B cell (primary cell): Measurements from ENCODE around the gene CEP85L. TPM values are rescaled to one million over a fixed set of nuclear protein-coding genes. Genes with fewer than 3 reads are reported as not detected.

ENCODE experiments used
- ATAC-seq: fragments of 200-7000 bp; cut with Tn5 transposase; one replicate; pipeline ENCODE4 v1.10.0; 2021; ENCODE audit warnings: low read depth, mild to moderate bottlenecking, moderate number of reproducible peaks, moderate library complexity
- CTCF ChIA-PET: fragments of 350-600 bp; sonication (Branson Sonifier 250); formaldehyde crosslinking; loops from one replicate; lab custom pipeline; 2021; ENCODE audit warnings: antibody characterized with exemption, inconsistent platforms; lab: Charles Lee
- POLR2A ChIA-PET: fragments of 350-600 bp; sonication (Branson Sonifier 250); formaldehyde crosslinking; loops from one replicate; lab custom pipeline; 2021; ENCODE audit warnings: antibody characterized with exemption; lab: Charles Lee
- DNase-seq: peaks from one replicate; pipeline ENCODE4 v3.0.0; 2013
- H2AFZ ChIP-seq: 2 replicates; pipeline ENCODE4 v1.6.1; 2012; ENCODE audit warnings: mild to moderate bottlenecking, low read depth, low read length; ENCODE audit not compliant: insufficient read depth, poor library complexity, severe bottlenecking
- H3K27ac ChIP-seq, 2 donors: 1 replicate in 1 of 2; 2 replicates in 1 of 2; pipeline ENCODE4 v1.5.1; 2012 to 2013; ENCODE audit warnings: low read length in 2 of 2, mild to moderate bottlenecking in 2 of 2, moderate library complexity in 1 of 2
- H3K27me3 ChIP-seq, 4 experiments: fragments of 200-600 bp in 1 of 4; sonication (generic) in 1 of 4; replicated peaks in 1 of 4; 1 replicate in 2 of 4; 2 replicates in 2 of 4; pipeline versions ENCODE4 v1.6.1 to v1.7.0; 2013 to 2016; ENCODE audit warnings: low read length in 3 of 4, mild to moderate bottlenecking in 2 of 4, mixed read lengths in 1 of 4, moderate library complexity in 1 of 4; ENCODE audit not compliant: insufficient read depth in 4 of 4, control insufficient read depth in 3 of 4; ENCODE audit errors: control extremely low read depth in 1 of 4
- H3K36me3 ChIP-seq, 2 experiments: replicated peaks in 1 of 2; 1 replicate in 1 of 2; 2 replicates in 1 of 2; pipeline versions ENCODE4 v1.6.1 to v1.7.1; 2013; ENCODE audit warnings: low read length in 1 of 2; ENCODE audit not compliant: insufficient read depth in 2 of 2, control insufficient read depth in 1 of 2; ENCODE audit errors: control extremely low read depth in 1 of 2, extremely low read depth in 1 of 2
- H3K4me1 ChIP-seq, 2 donors: fragments of 200-600 bp in 1 of 2; sonication (generic) in 1 of 2; 1 replicate in 1 of 2; 2 replicates in 1 of 2; pipeline versions ENCODE4 v1.5.1 to v1.6.1; 2013 to 2017; ENCODE audit warnings: low read length in 2 of 2; ENCODE audit not compliant: control insufficient read depth in 2 of 2, insufficient read depth in 2 of 2
- H3K4me2 ChIP-seq: replicated peaks from 2 replicates; pipeline ENCODE3; 2012; ENCODE audit warnings: mild to moderate bottlenecking, low read depth, low read length; ENCODE audit not compliant: poor library complexity, severe bottlenecking
- H3K4me3 ChIP-seq, 5 experiments: fragments of 200-600 bp in 1 of 5; sonication (generic) in 1 of 5; 1 replicate in 3 of 5; 2 replicates in 2 of 5; pipeline versions ENCODE4 v1.5.1 to v1.7.0; 2011 to 2016; ENCODE audit warnings: low read length in 4 of 5, mild to moderate bottlenecking in 4 of 5, low read depth in 2 of 5, control low read depth in 1 of 5, moderate library complexity in 1 of 5; ENCODE audit not compliant: insufficient read depth in 1 of 5; ENCODE audit errors: control extremely low read depth in 1 of 5, extremely low read depth in 1 of 5
- H3K79me2 ChIP-seq: fragments of 200-600 bp; sonication (generic); one replicate; pipeline ENCODE4 v1.6.0; 2016; ENCODE audit warnings: low read length; ENCODE audit not compliant: control insufficient read depth, insufficient read depth
- H3K9ac ChIP-seq: fragments of 200-600 bp; sonication (generic); 2 replicates; pipeline ENCODE4 v1.6.1; 2017; ENCODE audit warnings: mild to moderate bottlenecking, low read length, moderate library complexity
- H3K9me3 ChIP-seq, 3 donors: one replicate each; pipeline versions ENCODE4 v1.6.1 to v1.7.1; 2013; ENCODE audit warnings: low read length in 2 of 3; ENCODE audit not compliant: control insufficient read depth in 2 of 3, insufficient read depth in 1 of 3; ENCODE audit errors: control extremely low read depth in 1 of 3
- H4K20me1 ChIP-seq: 2 replicates; pipeline ENCODE4 v1.6.0; 2012; ENCODE audit warnings: mild to moderate bottlenecking, low read length; ENCODE audit not compliant: insufficient read depth, control insufficient read depth, poor library complexity, severe bottlenecking
- H3K27ac Mint-ChIP-seq: one replicate; pipeline ENCODE4 v1.8.0; 2021; ENCODE audit warnings: mixed read lengths
- H3K27me3 Mint-ChIP-seq: one replicate; pipeline ENCODE4 v1.8.0; 2021; ENCODE audit warnings: mixed read lengths
- H3K4me1 Mint-ChIP-seq: one replicate; pipeline ENCODE4 v1.8.0; 2021; ENCODE audit warnings: mixed read lengths
- H3K4me3 Mint-ChIP-seq: one replicate; pipeline ENCODE4 v1.8.0; 2021; ENCODE audit warnings: mixed read lengths
- H3K9me3 Mint-ChIP-seq: one replicate; pipeline ENCODE4 v1.8.0; 2022; ENCODE audit warnings: mixed read lengths; ENCODE audit not compliant: insufficient read depth
- EZH2 ChIP-seq: IDR thresholded peaks from 2 replicates; pipeline ENCODE4 v1.6.1; 2012; ENCODE audit warnings: borderline replicate concordance, low read depth, mild to moderate bottlenecking, moderate library complexity, low read length; ENCODE audit not compliant: insufficient read depth, poor library complexity, severe bottlenecking
- WGBS: methylation state at CpG from one replicate; pipeline ENCODE4 v1.1.5; 2013; ENCODE audit warnings: missing lambda C conversion rate; ENCODE audit not compliant: insufficient coverage; 5-methylcytosine and 5-hydroxymethylcytosine counted together
- intact Hi-C: fragments of 100-400 bp; cut with micrococcal nuclease; formaldehyde crosslinking; loops from one replicate; pipeline ENCODE4 v1.10.0; 2022
- polyA plus RNA-seq: library from polyadenylated mRNA; depleted of rRNA; stranded (reverse); fragments of >200 nt; gene quantifications from 2 replicates; pipeline ENCODE4 v1.2.3, GENCODE V29; 2012
- total RNA-seq, 2 donors: library from RNA; stranded (reverse); fragments of 120-200 nt in 1 of 2; gene quantifications; 1 replicate in 1 of 2; 2 replicates in 1 of 2; pipeline versions ENCODE4 v1.2.3 to v1.2.4, GENCODE V29; 2013 to 2022
- TF ChIP-seq, protein P1 (sequence below): fragments of 200-600 bp; IDR thresholded peaks from one replicate; pipeline ENCODE4 v1.8.0; 2022; ENCODE audit warnings: antibody characterized with exemption, mild to moderate bottlenecking

Gene CEP85L
- total and polyA plus RNA-seq, 2 donors (not counting 1 experiment from before 2014, with no cell fraction given) = 7.6 to 32.1 TPM

DNA sequence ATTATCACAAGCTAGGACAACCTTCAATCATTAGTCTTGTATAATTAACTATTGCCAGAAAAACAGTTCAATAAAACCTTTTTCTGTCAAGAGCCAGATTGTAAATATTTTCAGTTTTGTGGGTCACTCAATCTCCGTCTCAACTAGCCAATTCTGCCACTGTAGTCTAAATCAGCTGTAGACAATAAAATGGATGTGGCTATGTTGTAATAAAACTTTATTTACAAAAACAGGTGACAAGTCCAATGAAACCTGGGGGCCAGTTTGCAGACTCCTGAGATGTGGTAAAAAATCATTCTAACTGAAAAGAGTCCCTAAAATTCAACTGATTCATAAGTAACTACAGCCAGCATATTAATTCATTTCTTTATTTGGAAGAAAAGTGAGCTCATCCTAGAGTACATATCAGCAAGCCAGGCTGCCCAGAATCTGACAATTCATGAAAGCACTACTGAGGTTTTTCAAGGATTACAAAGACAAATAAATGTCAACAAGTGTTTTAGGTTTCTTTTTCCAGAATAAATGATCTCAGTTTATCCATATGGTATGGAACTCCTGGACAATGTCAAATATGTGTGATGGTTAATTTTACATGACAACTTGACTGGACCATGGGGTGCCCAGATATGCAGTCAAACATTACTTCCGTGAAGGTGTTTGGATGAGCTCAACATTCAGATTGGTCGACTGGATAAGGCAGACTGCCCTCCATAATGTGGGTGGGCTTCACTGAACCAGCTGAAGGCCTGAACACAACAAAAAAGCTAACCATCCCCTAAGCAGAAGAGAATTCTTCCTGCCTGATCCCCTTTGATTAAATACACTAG, 15.3 kb downstream of the CEP85L start:
- WGBS = 100% methylated on average over 2 of the region's 3 CpGs
- H3K9me3 ChIP-seq = peaks cover 0 to 3% (median 3%) of the 10 kb centered on the region in 3 donors
- intact Hi-C loops = no loop called here
- ChIA-PET POLR2A (no interaction called here), CTCF (interaction anchor here (0.9 to 1.0 kb wide), 2 partner anchors 71 to 474 kb away, joined by 3 to 4 read pairs; no protein-coding TSS in a partner anchor)
- H3K27me3 ChIP-seq = no peaks in the 10 kb centered on the region
- TF ChIP-seq EZH2 = no peak
- TF ChIP-seq, protein P1, sequence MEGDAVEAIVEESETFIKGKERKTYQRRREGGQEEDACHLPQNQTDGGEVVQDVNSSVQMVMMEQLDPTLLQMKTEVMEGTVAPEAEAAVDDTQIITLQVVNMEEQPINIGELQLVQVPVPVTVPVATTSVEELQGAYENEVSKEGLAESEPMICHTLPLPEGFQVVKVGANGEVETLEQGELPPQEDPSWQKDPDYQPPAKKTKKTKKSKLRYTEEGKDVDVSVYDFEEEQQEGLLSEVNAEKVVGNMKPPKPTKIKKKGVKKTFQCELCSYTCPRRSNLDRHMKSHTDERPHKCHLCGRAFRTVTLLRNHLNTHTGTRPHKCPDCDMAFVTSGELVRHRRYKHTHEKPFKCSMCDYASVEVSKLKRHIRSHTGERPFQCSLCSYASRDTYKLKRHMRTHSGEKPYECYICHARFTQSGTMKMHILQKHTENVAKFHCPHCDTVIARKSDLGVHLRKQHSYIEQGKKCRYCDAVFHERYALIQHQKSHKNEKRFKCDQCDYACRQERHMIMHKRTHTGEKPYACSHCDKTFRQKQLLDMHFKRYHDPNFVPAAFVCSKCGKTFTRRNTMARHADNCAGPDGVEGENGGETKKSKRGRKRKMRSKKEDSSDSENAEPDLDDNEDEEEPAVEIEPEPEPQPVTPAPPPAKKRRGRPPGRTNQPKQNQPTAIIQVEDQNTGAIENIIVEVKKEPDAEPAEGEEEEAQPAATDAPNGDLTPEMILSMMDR = no peak
- H3K4me3 ChIP-seq = no peak overlapping the region
- no peak overlapping the region for H3K27ac Mint-ChIP-seq
- H3K9me3 Mint-ChIP-seq = peaks cover 2% of the 10 kb centered on the region
- H3K79me2 ChIP-seq = peaks cover 57% of the 10 kb centered on the region
- no peaks in the 10 kb centered on the region for H3K27me3 Mint-ChIP-seq
- DNase-seq (no peak), ATAC-seq (no peak)
- peaks cover 1 to 6% of the 10 kb centered on the region in 2 experiments for H3K36me3 ChIP-seq
- no peak overlapping the region for H3K4me3 Mint-ChIP-seq
- no peak overlapping the region for H3K9ac ChIP-seq
- H3K4me2 ChIP-seq = no peak overlapping the region
- no peaks in the 10 kb centered on the region for H4K20me1 ChIP-seq
- H3K4me1 Mint-ChIP-seq = peaks cover 21% of the 10 kb centered on the region
- no peak overlapping the region for H3K27ac ChIP-seq
- peaks cover 0 to 8% of the 10 kb centered on the region in 2 donors for H3K4me1 ChIP-seq
- no peak overlapping the region for H2AFZ ChIP-seq

DNA sequence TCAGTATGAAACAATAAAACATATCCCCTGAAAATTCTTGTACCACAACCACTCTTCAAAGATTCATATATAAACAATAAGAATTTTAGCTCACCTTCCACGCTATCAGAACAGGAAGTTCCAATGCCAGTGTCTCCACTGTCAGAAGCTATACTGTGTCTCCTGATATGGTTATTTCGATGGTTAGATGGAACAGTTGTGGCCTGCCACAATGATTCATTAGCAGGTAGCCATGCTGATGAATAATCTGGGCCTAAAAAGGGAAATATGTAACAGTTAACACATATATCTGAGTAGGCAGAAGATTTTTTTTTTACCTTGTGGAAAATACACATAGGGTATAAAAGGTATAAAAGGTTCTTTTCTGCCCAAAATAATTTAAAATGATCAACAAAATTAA, 19.0 kb downstream of the CEP85L start:
- Histone ChIP-seq H3K9me3 (peaks cover 0 to 3% (median 3%) of the 10 kb centered on the region in 3 donors), H3K27ac (no peak overlapping the region), H3K27me3 (no peaks in the 10 kb centered on the region), H3K4me1 (no peaks in the 10 kb centered on the region), H4K20me1 (no peaks in the 10 kb centered on the region), H3K36me3 (peaks cover 9 to 16% of the 10 kb centered on the region in 2 experiments), H3K79me2 (peaks cover 76% of the 10 kb centered on the region), H3K4me2 (no peak overlapping the region), H3K9ac (no peak overlapping the region), H3K4me3 (no peak overlapping the region), H2AFZ (no peak overlapping the region)
- Mint-ChIP-seq H3K27me3 (no peaks in the 10 kb centered on the region), H3K27ac (no peak overlapping the region), H3K4me1 (peaks cover 7% of the 10 kb centered on the region), H3K4me3 (no peak overlapping the region), H3K9me3 (peaks cover 2% of the 10 kb centered on the region)
- ChIA-PET CTCF (interaction anchor here (1.2 kb wide), 1 partner anchor 67 kb away, joined by 4 read pairs; no protein-coding TSS in a partner anchor), POLR2A (no interaction called here)
- ATAC-seq (no peak), DNase-seq (no peak)
- TF ChIP-seq, protein P1 = no peak
- TF ChIP-seq EZH2 = no peak
- intact Hi-C loops = no loop called here
- WGBS = no CpG with 5 or more reads among the region's 2 CpGs
